HTR-8/SVneo (cell line): Measurements from ENCODE around the gene PRR36.
"Not testable (repeated sequence)": the region's sequence is repeated elsewhere in the genome, so short reads cannot be mapped to it uniquely, and the experiment has no call there.

Source experiments
- DNase-seq: peaks from one replicate; pipeline ENCODE4 v3.0.0; 2011; ENCODE audit warnings: low spot score, mixed read lengths; ENCODE audit not compliant: insufficient read length
- FAIRE-seq: peaks from 2 replicates; lab custom pipeline; 2011; peaks lifted over from hg19 to GRCh38; lab: Jason Lieb, UNC

Gene PRR36

GRCh38 chr19:7862413-7862951 lies 11.7 kb downstream of the PRR36 start:
- no peak for DNase-seq
- FAIRE-seq: no peak

GRCh38 chr19:7861619-7862412 lies 12.4 kb downstream of the PRR36 start:
- no peak for FAIRE-seq
- DNase-seq: no peak

- no peak for FAIRE-seq
- no peak for DNase-seq
Measured at GRCh38 chr19:7860714-7861618, 13.2 kb downstream of the PRR36 start.

- FAIRE-seq: no peak
- DNase-seq: no peak
Measured at GRCh38 chr19:7859831-7860713, 14.1 kb downstream of the PRR36 start.

GRCh38 chr19:7859087-7859486 lies 15.1 kb downstream of the PRR36 start:
- not testable (repeated sequence) for FAIRE-seq, DNase-seq

- DNase-seq (no peak), FAIRE-seq (no peak)
Measured at GRCh38 chr19:7858109-7858770, 15.9 kb downstream of the PRR36 start.

- FAIRE-seq (no peak), DNase-seq (no peak)
Measured at GRCh38 chr19:7857727-7858108, 16.5 kb downstream of the PRR36 start.

- DNase-seq (no peak), FAIRE-seq (no peak)
Measured at GRCh38 chr19:7856679-7857663, 17.2 kb downstream of the PRR36 start.

- DNase-seq (no peak), FAIRE-seq (no peak)
Measured at GRCh38 chr19:7856109-7856591, 18.0 kb downstream of the PRR36 start.

- FAIRE-seq (no peak), DNase-seq (no peak)
Measured at GRCh38 chr19:7855426-7856108, 18.6 kb downstream of the PRR36 start.

- DNase-seq: no peak
- no peak for FAIRE-seq
Measured at GRCh38 chr19:7853770-7854128, 20.4 kb downstream of the PRR36 start.

- FAIRE-seq (peak; percentile 75), DNase-seq (peak; percentile 70)
Measured at GRCh38 chr19:7852851-7853769, 21.1 kb downstream of the PRR36 start.

GRCh38 chr19:7851623-7852500 lies 22.3 kb downstream of the PRR36 start:
- no peak for DNase-seq
- no peak for FAIRE-seq

GRCh38 chr19:7850945-7851622 lies 23.1 kb downstream of the PRR36 start:
- DNase-seq (no peak), FAIRE-seq (no peak)
